Glutamatergic neuron (in vitro differentiated cells): ENCODE results near the gene BCL3. TPM values are rescaled to one million over a fixed set of nuclear protein-coding genes. Genes with fewer than 3 reads are reported as not detected.

ENCODE experiments used
- DNase-seq: peaks from one replicate; pipeline ENCODE4 v3.0.0; 2022
- H3K27ac Mint-ChIP-seq: one replicate; pipeline ENCODE4 v1.8.0; 2020; ENCODE audit warnings: mild to moderate bottlenecking, mixed read lengths, inconsistent platforms; ENCODE audit not compliant: unreplicated experiment
- H3K27me3 Mint-ChIP-seq: one replicate; pipeline ENCODE4 v1.8.0; 2020; ENCODE audit warnings: mild to moderate bottlenecking, moderate library complexity, mixed read lengths, inconsistent platforms; ENCODE audit not compliant: unreplicated experiment
- H3K36me3 Mint-ChIP-seq: one replicate; pipeline ENCODE4 v1.8.0; 2020; ENCODE audit warnings: mild to moderate bottlenecking, mixed read lengths, inconsistent platforms; ENCODE audit not compliant: unreplicated experiment
- H3K4me1 Mint-ChIP-seq: one replicate; pipeline ENCODE4 v1.8.0; 2020; ENCODE audit warnings: mild to moderate bottlenecking, low read depth, mixed read lengths, inconsistent platforms; ENCODE audit not compliant: unreplicated experiment
- H3K4me3 Mint-ChIP-seq: one replicate; pipeline ENCODE4 v1.8.0; 2020; ENCODE audit warnings: mild to moderate bottlenecking, mixed read lengths, inconsistent platforms; ENCODE audit not compliant: unreplicated experiment
- H3K9me3 Mint-ChIP-seq: one replicate; pipeline ENCODE4 v1.8.0; 2020; ENCODE audit warnings: mild to moderate bottlenecking, moderate library complexity, mixed read lengths, inconsistent platforms; ENCODE audit not compliant: unreplicated experiment
- CTCF ChIP-seq: fragments of 200-600 bp; sonication (generic); IDR thresholded peaks from one replicate; pipeline ENCODE4 v1.5.0; 2021; ENCODE audit not compliant: partially characterized antibody, unreplicated experiment
- total RNA-seq: library from RNA; stranded (reverse); fragmentation: NEBNext Ultra II Directional; extraction: Animal tissue kit (Norgen Biotek cat#: 25700); gene quantifications from one replicate; pipeline ENCODE4 v1.2.1, GENCODE V29; 2021; ENCODE audit not compliant: unreplicated experiment

BCL3 gene
- total RNA-seq, 1 donor from 2014 or later: 2.4 TPM

- Mint-ChIP-seq H3K27ac (no peak overlapping the region), H3K9me3 (peaks cover 3% of the 10 kb centered on the region), H3K4me1 (peaks cover 2% of the 10 kb centered on the region), H3K27me3 (peaks cover 24% of the 10 kb centered on the region), H3K36me3 (no peaks in the 10 kb centered on the region), H3K4me3 (peak overlapping the region; percentile 82)
- TF ChIP-seq CTCF: no peak
- DNase-seq: peak; percentile 48
Measured at GRCh38 chr19:44746946-44747738, 1.4 kb upstream of the BCL3 start.

- no peak for DNase-seq
- Mint-ChIP-seq H3K27me3 (peaks cover 25% of the 10 kb centered on the region), H3K4me1 (peaks cover 2% of the 10 kb centered on the region), H3K9me3 (peaks cover 2% of the 10 kb centered on the region), H3K4me3 (peak overlapping the region; percentile 91), H3K27ac (peak overlapping the region; percentile 41), H3K36me3 (no peaks in the 10 kb centered on the region)
- no peak for TF ChIP-seq CTCF
Measured at GRCh38 chr19:44747739-44748425, 626 bp upstream of the BCL3 start.

- peak overlapping the region; percentile 73 for H3K4me3 Mint-ChIP-seq
- DNase-seq: no peak
- no peak for TF ChIP-seq CTCF
- no peaks in the 10 kb centered on the region for H3K36me3 Mint-ChIP-seq
- H3K9me3 Mint-ChIP-seq: peaks cover 2% of the 10 kb centered on the region
- peaks cover 25% of the 10 kb centered on the region for H3K27me3 Mint-ChIP-seq
- H3K4me1 Mint-ChIP-seq: peaks cover 7% of the 10 kb centered on the region
- no peak overlapping the region for H3K27ac Mint-ChIP-seq
Measured at GRCh38 chr19:44749292-44749691, 784 bp downstream of the BCL3 start.

- Mint-ChIP-seq H3K4me1 (peaks cover 12% of the 10 kb centered on the region), H3K27ac (no peak overlapping the region), H3K36me3 (no peaks in the 10 kb centered on the region), H3K9me3 (no peaks in the 10 kb centered on the region), H3K4me3 (peak overlapping the region; percentile 73), H3K27me3 (peaks cover 25% of the 10 kb centered on the region)
- no peak for DNase-seq
- TF ChIP-seq CTCF: no peak
Measured at GRCh38 chr19:44749994-44750393, 1.5 kb downstream of the BCL3 start.

GRCh38 chr19:44752123-44752815 lies 3.8 kb downstream of the BCL3 start:
- Mint-ChIP-seq H3K27me3 (peaks cover 17% of the 10 kb centered on the region), H3K36me3 (no peaks in the 10 kb centered on the region), H3K27ac (peak overlapping the region; percentile 38), H3K9me3 (no peaks in the 10 kb centered on the region), H3K4me3 (peak overlapping the region; percentile 38), H3K4me1 (peaks cover 12% of the 10 kb centered on the region)
- no peak for DNase-seq
- no peak for TF ChIP-seq CTCF
